CD4-positive, alpha-beta T cell treated with Interleukin-4 for 1 hour (primary cell): ENCODE data around the gene TDG.
"Not testable (repeated sequence)": the region's sequence is repeated elsewhere in the genome, so short reads cannot be mapped to it uniquely, and the experiment has no call there.

Experiments used
- DNase-seq, 2 donors: peaks; one replicate each; pipeline ENCODE4 v3.0.0-alpha.2; 2020 to 2022

TDG gene

DNA sequence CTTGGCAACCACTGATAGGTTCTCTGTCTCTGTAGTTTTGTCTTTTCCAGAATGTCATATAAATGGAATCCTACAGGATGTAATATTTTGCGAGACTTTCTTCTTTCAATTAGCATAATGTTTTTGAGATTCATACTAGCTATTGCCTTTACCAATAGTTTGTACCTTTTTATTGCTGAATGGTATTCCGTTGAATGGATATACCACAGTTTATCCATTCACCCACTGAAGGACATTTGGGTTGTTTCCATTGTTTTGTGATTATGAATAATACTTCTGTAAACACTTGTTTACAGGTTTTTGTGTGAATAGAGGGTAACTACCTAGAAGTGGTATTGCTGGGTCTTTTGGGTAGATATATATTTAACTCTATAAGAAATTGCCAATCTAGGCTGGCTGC lies 58.0 kb downstream of the TDG start:
- no peak for DNase-seq

DNA sequence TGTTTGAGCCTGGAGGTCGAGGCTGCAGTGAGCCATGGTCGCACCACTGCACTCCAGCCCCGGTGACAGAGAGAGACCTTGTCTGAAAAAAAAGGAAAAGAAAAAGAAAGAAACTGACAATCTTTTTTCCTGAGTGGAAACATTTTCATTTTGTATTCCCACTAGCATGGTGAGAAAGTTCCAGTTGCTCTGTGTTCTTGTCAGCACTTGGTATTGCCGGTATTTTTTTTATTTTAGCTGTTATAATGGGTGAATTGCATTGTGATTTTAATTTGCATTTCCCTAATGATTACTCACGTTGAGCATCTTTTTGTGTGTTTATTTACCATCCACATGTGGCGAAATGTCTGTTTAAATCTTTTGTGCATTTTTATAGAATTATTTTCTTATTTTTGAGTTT lies 58.7 kb downstream of the TDG start:
- no peak for DNase-seq

DNA sequence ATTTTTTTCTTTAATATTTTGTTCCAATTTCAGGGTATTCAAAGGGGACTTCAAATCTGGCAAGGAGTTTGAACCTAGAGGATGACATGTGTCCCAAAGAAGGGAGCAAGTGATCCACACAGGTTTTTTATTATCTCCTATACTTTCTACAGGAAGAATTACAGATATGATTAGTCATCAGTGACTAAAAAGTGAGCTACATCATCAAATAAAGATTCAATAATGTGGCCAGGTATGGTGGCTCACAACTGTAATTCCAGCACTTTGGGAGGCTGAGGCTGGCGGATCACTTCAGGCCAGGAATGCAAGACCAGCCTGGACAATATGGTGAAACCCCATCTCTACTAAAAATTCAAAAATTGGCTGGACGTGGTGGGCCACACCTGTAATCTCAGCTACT lies 60.1 kb downstream of the TDG start:
- DNase-seq, result no peak

- no peak for DNase-seq
Measured at GRCh38 chr12:104026841-104027599, 61.3 kb downstream of the TDG start.

GRCh38 chr12:104030596-104030995 lies 64.9 kb downstream of the TDG start:
- not testable (repeated sequence) for DNase-seq

GRCh38 chr12:104036143-104036542 lies 70.5 kb downstream of the TDG start:
- DNase-seq, result not testable (repeated sequence)
